OCI-LY1 (cell line): ENCODE data around the gene GNG7.

ENCODE experiments used
- CTCF ChIP-seq: fragments of 200-600 bp; sonication (generic), shearing (Covaris generic); IDR thresholded peaks from 2 replicates; pipeline ENCODE4 v1.5.1; 2017; ENCODE audit warnings: mild to moderate bottlenecking, antibody characterized with exemption, low read length, moderate library complexity, mixed read lengths
- EZH2 ChIP-seq: fragments of 200-600 bp; sonication (generic), shearing (Covaris generic); IDR thresholded peaks from 2 replicates; pipeline ENCODE4 v1.8.0; 2017; ENCODE audit warnings: borderline replicate concordance, mixed run types, mild to moderate bottlenecking, antibody characterized with exemption, low read length, moderate library complexity, mixed read lengths

- TF ChIP-seq CTCF (no peak), EZH2 (no peak)
Measured at GRCh38 chr19:2634228-2634951, 68.1 kb downstream of the GNG7 start.
